22Rv1 (cell line): ENCODE measurements around the gene ASPSCR1.

Experiments
- CTCF ChIP-seq: fragments of 450-650 bp; IDR thresholded peaks from 2 replicates; pipeline ENCODE4 v1.5.1; 2017; ENCODE audit warnings: mild to moderate bottlenecking
- ZFX ChIP-seq: fragments of 450-650 bp; IDR thresholded peaks from 2 replicates; pipeline ENCODE4 v1.6.1; 2017; ENCODE audit warnings: antibody characterized with exemption, borderline replicate concordance

- TF ChIP-seq CTCF: no peak
- TF ChIP-seq ZFX: no peak
These were observed 72.8 kb downstream of the ASPSCR1 start for GRCh38 chr17:82050152-82050760.
